ENCODE results near the gene R3HCC1L. TPM values are rescaled to one million over a fixed set of nuclear protein-coding genes. Genes with fewer than 3 reads are reported as not detected.

Gene R3HCC1L
- total RNA-seq, 4 donors from 2014 or later: 12.1 to 23.6 (median 16.7) TPM

GRCh38 chr10:98205351-98205750, 70.9 kb downstream of the R3HCC1L start:
- 96 to 97% methylated on average over 2 of the region's 2 CpGs for WGBS, 2 donors
- no peak overlapping the region for H3K4me3 ChIP-seq (ENCODE audit: low read depth, poor library complexity, severe bottlenecking)
- TF ChIP-seq POLR2A (IDR thresholded peaks at IDR 0.05): no peak
- TF ChIP-seq, protein P1, sequence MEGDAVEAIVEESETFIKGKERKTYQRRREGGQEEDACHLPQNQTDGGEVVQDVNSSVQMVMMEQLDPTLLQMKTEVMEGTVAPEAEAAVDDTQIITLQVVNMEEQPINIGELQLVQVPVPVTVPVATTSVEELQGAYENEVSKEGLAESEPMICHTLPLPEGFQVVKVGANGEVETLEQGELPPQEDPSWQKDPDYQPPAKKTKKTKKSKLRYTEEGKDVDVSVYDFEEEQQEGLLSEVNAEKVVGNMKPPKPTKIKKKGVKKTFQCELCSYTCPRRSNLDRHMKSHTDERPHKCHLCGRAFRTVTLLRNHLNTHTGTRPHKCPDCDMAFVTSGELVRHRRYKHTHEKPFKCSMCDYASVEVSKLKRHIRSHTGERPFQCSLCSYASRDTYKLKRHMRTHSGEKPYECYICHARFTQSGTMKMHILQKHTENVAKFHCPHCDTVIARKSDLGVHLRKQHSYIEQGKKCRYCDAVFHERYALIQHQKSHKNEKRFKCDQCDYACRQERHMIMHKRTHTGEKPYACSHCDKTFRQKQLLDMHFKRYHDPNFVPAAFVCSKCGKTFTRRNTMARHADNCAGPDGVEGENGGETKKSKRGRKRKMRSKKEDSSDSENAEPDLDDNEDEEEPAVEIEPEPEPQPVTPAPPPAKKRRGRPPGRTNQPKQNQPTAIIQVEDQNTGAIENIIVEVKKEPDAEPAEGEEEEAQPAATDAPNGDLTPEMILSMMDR (IDR thresholded peaks at IDR 0.05): no peak
- intact Hi-C loops (cut with DNase I; ENCODE audit: low total_unique reads): no loop called here
- no peak for DNase-seq (ENCODE audit: low spot score in 2 of 2)

- no peak for TF ChIP-seq POLR2A (IDR thresholded peaks at IDR 0.05)
- TF ChIP-seq, protein P1 (IDR thresholded peaks at IDR 0.05): no peak
- no peak for DNase-seq (ENCODE audit: low spot score in 2 of 2)
- no peak overlapping the region for H3K4me3 ChIP-seq (ENCODE audit: low read depth, poor library complexity, severe bottlenecking)
- intact Hi-C loops (cut with DNase I; ENCODE audit: low total_unique reads): no loop called here
- WGBS, 2 donors: 92 to 100% methylated on average over 2 of the region's 2 CpGs
Observed at GRCh38 chr10:98208925-98209324, 74.5 kb downstream of the R3HCC1L start.

DNA sequence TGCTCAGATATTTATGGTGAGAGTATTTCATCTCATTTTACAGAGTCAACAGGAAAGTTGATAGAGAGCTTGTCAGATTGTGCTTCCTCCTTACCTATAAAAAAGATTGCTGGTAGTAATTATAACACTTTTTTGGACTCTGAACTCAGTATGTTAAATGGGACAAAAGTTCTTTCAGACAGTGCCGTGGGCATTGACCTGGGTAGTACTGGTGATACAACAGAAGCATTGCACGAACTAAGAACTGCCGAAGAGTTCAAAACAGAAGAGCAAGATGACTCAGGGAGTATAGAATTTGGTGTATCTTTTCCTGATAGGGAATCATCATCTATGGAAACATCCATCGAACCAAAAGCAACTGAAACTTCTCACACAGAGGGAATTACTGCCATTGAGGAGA, 75.0 kb downstream of the R3HCC1L start:
- no peak for TF ChIP-seq POLR2A (IDR thresholded peaks at IDR 0.05)
- TF ChIP-seq, protein P1 (IDR thresholded peaks at IDR 0.05): no peak
- no peak overlapping the region for H3K4me3 ChIP-seq (ENCODE audit: low read depth, poor library complexity, severe bottlenecking)
- WGBS, 2 donors: 92 to 95% methylated on average over 4 of the region's 4 CpGs
- intact Hi-C loops (cut with DNase I; ENCODE audit: low total_unique reads): no loop called here
- no peak for DNase-seq (ENCODE audit: low spot score in 2 of 2)

DNA sequence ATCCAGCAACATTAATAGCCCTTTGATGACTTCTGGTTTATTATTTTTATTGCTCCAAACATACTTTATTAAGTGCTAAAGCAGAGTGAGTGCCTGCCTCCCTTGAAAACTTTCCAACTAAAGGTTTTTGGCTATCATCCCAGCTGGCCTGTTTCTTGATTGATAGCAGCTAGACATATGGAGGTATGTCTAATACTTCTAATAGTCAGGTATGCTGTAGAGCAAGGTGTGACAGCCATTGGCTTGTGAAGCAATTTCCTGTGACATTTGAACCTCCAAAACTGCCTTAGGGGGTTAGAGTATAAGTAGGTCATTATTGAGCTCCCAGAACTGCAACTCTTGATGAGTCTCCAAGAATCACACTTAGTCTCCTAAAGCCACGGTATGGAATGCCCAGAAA, 77.7 kb downstream of the R3HCC1L start:
- no peak for DNase-seq (ENCODE audit: low spot score in 2 of 2)
- no peak for TF ChIP-seq POLR2A (IDR thresholded peaks at IDR 0.05)
- TF ChIP-seq, protein P1 (IDR thresholded peaks at IDR 0.05): no peak
- WGBS, 2 donors: 43 to 46% methylated on average over 1 of the region's 1 CpG
- no peak overlapping the region for H3K4me3 ChIP-seq (ENCODE audit: low read depth, poor library complexity, severe bottlenecking)
- intact Hi-C loops (cut with DNase I; ENCODE audit: low total_unique reads): no loop called here

GRCh38 chr10:98213740-98214139, 79.3 kb downstream of the R3HCC1L start:
- 85 to 87% methylated on average over 1 of the region's 1 CpG for WGBS, 2 donors
- H3K4me3 ChIP-seq (ENCODE audit: low read depth, poor library complexity, severe bottlenecking): no peak overlapping the region
- TF ChIP-seq, protein P1 (IDR thresholded peaks at IDR 0.05): no peak
- TF ChIP-seq POLR2A (IDR thresholded peaks at IDR 0.05): no peak
- DNase-seq (ENCODE audit: low spot score in 2 of 2): no peak
- intact Hi-C loops (cut with DNase I; ENCODE audit: low total_unique reads): no loop called here

GRCh38 chr10:98215373-98215772, 80.9 kb downstream of the R3HCC1L start:
- no peak for TF ChIP-seq POLR2A (IDR thresholded peaks at IDR 0.05)
- TF ChIP-seq, protein P1 (IDR thresholded peaks at IDR 0.05): no peak
- intact Hi-C loops (cut with DNase I; ENCODE audit: low total_unique reads): no loop called here
- no peak overlapping the region for H3K4me3 ChIP-seq (ENCODE audit: low read depth, poor library complexity, severe bottlenecking)
- no peak for DNase-seq (ENCODE audit: low spot score in 2 of 2)
- WGBS, 2 donors: 95 to 96% methylated on average over 2 of the region's 2 CpGs

Data from lower leg skin (tissue), 4 donors.